NOMO-1 treated with dmso at 0.1 percent for 144 hours (cell line): Measurements from ENCODE around the gene EVL.

Experiments used
- DNase-seq: peaks from one replicate; lab custom pipeline; 2025; ENCODE audit not compliant: unreplicated experiment; lab: John Stamatoyannopoulos, UW

Gene EVL

GRCh38 chr14:100082723-100083122, 17.5 kb downstream of the EVL start:
- DNase-seq, result no peak

- no peak for DNase-seq
These were observed 18.5 kb downstream of the EVL start for GRCh38 chr14:100083706-100084105.

GRCh38 chr14:100084591-100084990, 19.4 kb downstream of the EVL start:
- DNase-seq, result no peak

GRCh38 chr14:100085462-100085861, 20.2 kb downstream of the EVL start:
- DNase-seq, result no peak

- DNase-seq, result no peak
These were observed 21.1 kb downstream of the EVL start for GRCh38 chr14:100086361-100086760.

DNA sequence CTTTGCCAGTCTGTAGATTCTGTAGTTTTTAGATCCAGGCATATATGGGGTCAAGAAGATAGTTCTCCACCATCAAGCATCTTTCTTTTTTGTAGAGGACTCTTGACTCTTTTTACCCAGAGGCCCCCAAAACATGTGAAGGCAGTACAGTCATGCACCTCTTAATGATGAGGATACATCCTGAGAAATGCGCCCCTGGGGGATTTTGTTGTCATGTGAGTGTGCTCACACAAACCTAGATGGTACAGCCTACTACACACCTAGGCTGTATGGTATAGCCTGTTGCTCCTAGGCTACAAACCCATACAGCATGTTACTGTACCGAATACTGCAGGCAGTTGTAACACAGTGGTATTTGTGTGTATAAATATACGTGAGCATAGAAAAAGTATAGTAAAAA, 23.0 kb downstream of the EVL start:
- no peak for DNase-seq

DNA sequence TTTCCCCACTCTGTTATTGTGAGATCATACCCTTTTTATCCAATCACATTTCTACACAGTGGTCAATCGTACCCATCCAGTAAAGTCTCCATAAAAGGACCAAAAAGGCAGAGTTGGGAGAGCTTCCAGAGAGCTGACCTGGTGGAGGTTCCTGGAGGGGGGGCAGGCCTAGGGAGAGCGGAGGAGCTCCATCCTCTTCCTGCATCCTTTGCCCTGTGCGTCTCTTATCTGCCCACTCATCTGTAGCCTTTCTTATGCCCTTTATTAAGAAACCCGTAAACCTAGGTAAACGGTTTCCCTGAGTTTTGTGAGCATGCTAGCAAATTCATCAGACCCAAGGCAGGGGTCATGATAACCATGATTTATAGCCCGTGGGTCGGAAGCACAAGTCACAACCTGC, 26.2 kb downstream of the EVL start:
- DNase-seq, result no peak

DNA sequence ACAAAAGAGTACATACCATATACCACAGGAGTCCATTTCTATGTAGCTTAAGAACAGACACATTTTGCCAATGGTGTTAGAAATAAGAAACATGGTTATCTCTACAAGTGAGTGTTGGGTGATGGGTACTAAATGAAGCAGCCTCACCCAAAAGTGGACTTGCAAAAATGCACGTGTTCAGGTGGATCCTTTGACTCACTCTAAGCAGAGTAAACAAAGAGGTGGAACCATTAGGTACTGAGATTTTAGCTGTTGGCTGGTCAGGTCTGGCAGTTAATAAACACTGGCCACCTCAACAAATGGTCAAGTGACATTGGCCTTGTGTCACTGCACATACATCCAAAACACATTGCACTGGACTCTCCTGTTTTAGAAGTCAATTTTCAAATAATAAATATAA, 27.6 kb downstream of the EVL start:
- no peak for DNase-seq

DNA sequence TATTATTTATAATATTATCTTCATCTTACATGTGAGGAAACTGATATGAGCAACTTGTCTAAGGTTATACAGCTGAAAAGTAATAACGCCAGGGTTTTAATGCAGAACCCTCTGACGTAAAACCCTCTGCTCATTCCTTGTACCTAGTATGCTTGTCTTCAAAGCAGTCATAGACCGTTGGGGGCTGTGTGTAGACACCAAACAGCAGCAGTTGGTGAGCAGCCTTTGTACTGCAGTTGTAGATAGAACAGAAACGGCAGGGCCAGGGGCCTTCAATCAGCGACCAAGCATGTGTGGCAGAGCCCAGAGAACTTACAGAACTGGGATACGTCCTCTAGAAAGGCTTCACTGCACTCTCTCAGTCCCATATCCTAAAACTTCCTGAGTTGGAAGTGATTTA, 28.1 kb downstream of the EVL start:
- DNase-seq, result no peak

DNA sequence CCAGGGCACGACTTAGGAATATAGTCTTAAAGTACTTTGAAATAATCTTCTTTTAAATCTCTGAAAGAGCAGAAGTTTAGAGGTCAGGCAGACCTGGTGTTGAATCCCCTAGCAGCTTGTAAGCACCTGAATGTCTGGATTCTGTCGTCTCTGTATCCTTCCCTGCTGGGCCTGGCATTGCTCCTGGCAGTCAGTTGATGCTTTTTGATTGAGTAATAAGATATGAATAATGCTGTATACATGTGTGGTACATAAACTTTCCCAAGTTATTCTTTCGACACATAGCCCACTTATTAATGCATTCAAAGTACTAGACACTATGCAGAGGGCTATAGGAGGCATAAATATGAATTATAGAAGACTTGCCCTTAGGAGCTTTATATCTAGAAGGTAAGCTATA, 31.4 kb downstream of the EVL start:
- no peak for DNase-seq

DNA sequence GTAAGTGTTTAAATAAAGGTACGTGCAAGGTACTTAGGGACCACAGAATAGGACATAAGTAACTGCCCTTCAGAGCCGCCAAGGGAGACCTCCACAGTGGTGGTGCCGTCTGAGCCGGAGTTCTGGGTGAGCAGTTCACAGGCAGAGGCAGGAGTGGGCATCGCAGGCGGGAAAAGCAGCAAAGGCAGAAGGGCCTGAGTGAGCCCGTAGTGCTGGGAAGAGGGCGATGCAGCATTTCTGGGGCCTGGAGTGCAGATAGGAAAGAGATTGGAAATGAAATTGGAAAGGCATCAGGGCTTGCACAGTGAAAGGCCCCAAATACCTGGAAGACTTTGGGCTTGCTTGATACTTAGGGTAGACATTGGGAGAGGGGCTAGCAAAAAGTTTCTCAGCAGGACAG, 32.9 kb downstream of the EVL start:
- DNase-seq, result no peak

GRCh38 chr14:100100032-100100703, 34.9 kb downstream of the EVL start:
- DNase-seq, result no peak

GRCh38 chr14:100102156-100102785, 37.0 kb downstream of the EVL start:
- no peak for DNase-seq

GRCh38 chr14:100103250-100104005, 38.2 kb downstream of the EVL start:
- DNase-seq, result no peak

DNA sequence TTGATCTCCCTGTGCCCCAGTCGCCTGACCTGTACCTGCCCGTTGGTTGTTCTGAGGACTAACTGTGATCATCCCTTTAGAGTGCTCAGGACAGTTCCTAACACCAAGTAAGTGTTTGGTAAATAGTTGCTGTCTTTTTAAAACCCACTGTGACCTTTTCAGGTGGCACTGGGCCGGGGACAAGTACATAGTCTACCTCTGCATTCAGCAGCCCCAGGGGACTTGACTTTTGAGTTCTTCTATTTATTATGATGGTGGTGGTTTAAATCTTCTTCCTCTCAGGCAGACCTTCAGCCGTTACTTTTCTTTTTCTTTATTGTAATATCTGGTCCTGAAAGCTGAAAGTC, 38.8 kb downstream of the EVL start:
- no peak for DNase-seq

DNA sequence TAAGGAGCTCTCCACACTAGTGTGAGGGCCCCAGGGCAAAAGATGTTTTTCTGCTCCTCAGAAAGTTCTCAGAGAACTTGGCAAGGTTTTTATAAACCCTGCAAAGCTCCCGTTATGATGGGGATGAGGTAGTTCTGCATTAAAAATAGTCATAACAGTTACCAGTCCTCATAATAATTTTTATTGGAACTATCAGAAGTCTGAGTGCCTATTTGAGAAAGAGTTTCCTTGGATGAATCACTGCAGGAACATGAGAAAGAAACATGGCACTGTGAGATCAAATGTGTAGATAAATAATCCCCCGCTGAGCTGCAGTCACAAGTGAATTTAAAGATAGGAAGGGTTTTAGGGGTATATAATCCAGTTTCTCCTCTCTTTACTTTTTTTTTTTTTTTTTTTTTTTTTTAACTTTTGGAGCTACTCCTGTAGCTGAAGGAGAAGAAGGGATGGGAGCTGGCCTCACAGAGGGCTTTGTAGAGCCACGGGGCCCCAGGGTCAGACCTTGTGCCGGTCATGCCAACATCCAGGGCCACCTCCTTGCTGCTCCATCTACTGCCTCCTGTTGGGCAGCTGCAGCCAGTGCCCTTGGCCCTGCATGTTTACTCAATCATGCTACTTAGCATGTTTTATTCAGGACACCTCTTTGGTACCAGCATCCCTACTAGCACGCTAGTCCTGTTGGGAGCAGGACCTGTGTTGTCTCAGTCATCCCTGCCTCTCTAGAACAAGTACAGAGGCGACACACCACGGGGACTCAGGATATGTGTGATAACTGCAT, 39.5 kb downstream of the EVL start:
- no peak for DNase-seq

DNA sequence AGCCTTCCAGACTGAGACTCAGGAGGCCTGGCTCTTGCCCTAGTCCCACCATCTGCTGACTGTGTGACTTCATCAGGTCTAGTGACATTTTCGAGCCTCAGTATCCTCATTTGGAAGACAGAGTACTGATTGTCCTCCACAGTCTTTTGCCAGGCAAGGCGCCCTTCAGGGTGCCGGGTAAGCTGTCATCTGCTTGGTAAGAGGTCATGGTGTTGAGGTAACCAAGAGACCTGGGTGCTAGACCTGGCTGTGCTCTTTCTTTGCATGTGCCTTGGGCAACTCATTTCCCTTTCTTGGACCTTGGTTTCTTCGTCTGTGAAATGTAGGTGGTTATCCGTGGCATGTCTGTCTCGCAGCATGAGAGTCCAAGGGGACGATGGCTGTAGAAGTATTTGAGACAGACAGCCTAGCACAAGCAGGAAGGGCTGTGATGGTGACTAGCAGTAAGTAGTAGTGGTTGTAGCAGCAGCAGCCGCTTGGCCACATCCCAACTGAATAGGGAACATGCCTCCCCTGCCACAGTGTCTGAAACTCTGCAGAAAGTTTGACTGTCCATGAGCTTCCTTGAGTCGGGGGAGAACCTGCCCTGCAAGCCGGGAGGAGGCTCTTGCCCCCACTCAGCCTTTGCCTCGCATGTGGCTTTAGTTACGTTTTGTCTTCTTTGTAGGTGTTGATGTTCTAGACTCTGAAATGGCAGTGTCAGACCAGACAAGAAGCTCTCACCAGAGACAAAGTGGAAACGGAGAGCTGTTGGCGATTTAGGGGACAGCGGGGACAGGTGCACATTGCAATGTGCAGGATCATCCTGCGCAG, 40.3 kb downstream of the EVL start:
- no peak for DNase-seq

GRCh38 chr14:100106250-100107112, 41.3 kb downstream of the EVL start:
- DNase-seq, result peak; percentile 20

- DNase-seq, result no peak
These were observed 42.0 kb downstream of the EVL start for GRCh38 chr14:100107236-100107635.
